Fibroblast of mammary gland (primary cell): ENCODE data around the gene MEF2C.

Source experiments
- DNase-seq: peaks from one replicate; pipeline ENCODE4 v3.0.0-alpha.2; 2010; ENCODE audit warnings: low read depth
- H3K4me3 ChIP-seq: 2 replicates; pipeline ENCODE4 v1.5.1; 2011; ENCODE audit warnings: low read depth, mild to moderate bottlenecking, low read length, moderate library complexity; ENCODE audit not compliant: control insufficient read depth
- TF ChIP-seq, protein P1 (sequence below): conservative IDR thresholded peaks from 2 replicates; pipeline ENCODE4 v1.5.1; 2011; ENCODE audit warnings: low read depth, low read length, inconsistent platforms; ENCODE audit not compliant: control insufficient read depth, insufficient read depth

The MEF2C gene

DNA sequence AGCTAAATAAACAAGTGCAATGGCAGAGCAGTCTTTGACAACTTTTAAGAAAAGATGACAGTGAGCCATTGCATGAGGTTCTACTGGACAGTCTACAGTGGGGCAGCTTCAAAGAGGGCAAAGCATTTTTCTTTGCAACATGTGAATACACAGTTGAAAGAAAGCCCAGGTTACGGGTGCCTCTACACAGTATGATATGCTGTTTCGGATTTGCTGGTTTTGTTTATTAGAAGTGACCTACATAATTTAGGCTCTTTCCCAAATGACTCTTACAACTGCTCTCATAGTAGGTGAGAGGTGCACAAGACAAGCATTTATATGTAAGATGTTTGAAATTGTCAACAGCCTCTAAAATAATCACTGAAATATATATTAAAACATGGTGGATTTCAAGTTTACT, 62.4 kb downstream of the MEF2C start:
- TF ChIP-seq, protein P1, sequence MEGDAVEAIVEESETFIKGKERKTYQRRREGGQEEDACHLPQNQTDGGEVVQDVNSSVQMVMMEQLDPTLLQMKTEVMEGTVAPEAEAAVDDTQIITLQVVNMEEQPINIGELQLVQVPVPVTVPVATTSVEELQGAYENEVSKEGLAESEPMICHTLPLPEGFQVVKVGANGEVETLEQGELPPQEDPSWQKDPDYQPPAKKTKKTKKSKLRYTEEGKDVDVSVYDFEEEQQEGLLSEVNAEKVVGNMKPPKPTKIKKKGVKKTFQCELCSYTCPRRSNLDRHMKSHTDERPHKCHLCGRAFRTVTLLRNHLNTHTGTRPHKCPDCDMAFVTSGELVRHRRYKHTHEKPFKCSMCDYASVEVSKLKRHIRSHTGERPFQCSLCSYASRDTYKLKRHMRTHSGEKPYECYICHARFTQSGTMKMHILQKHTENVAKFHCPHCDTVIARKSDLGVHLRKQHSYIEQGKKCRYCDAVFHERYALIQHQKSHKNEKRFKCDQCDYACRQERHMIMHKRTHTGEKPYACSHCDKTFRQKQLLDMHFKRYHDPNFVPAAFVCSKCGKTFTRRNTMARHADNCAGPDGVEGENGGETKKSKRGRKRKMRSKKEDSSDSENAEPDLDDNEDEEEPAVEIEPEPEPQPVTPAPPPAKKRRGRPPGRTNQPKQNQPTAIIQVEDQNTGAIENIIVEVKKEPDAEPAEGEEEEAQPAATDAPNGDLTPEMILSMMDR, result no peak
- DNase-seq, result no peak
- no peak overlapping the region for H3K4me3 ChIP-seq

DNA sequence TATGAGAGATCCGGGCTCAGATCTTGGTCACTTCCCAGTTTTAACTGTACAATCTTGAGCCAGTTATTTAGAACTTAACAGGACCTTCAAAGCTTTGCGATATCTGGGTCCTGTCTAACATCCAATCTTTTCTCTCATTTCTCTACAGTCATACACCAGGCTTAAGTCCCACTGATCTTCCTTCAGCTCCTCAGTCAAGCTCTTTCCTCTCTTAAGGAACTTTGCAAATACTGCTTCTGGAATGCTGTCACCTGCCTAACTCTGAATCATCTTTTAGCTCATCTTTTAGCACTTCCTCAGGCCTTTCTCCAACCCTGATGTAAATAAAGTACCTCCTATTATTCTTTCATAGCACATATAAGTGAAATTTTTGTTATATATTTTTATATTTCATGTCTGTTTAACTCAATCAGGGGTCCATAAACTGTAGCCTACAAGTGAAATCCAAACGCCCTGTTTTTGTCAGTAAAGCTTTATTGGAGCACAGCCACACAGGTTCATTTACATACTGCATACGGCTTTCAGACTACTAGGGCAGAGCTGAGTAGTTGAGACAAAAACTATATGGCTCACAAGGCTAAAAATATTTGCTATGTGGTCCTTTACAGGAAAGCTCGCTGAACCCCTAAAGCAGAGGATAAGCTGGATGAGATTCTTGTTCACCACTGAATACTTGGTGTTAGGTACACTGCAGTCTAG, 63.5 kb downstream of the MEF2C start:
- TF ChIP-seq, protein P1, result no peak
- no peak overlapping the region for H3K4me3 ChIP-seq
- no peak for DNase-seq

DNA sequence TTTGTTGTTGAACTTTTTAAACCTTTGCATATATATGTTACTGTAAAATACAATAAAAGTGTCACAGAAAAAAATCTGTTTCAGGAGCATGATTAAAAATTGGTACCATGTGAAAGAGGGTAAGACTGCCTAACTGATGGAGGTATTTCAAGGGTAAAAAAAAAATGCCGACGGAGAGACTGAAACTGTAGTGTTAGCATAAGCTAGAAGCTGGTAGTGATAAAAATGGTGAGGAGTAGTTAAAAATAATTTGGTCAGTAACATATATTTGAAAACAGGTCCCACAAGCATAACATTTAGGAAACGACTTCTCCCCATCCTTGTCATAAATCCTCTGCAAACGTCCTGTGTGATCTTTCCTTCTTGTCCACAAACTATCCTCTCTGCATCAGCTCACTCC, 64.7 kb downstream of the MEF2C start:
- no peak for DNase-seq
- no peak overlapping the region for H3K4me3 ChIP-seq
- TF ChIP-seq, protein P1, result no peak

DNA sequence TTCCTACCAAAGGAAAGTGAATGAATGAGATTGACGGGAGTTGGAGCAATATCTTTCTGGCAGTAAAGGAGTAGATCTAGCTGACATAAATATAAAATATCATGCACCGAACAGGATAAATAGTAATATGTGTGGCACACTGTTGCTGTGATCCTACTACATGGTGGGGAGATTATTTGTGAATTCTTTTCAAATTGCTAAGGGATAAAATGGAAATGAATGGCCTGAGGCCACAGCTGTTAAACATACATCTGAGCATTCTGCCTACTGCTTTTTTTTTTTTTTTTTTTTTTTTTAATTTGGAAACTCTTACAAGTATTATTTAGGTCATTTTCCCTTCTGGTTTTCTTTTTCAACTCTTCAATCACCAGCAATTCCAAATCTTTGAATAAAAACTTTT, 66.8 kb downstream of the MEF2C start:
- no peak for DNase-seq
- H3K4me3 ChIP-seq, result no peak overlapping the region
- TF ChIP-seq, protein P1, result no peak

DNA sequence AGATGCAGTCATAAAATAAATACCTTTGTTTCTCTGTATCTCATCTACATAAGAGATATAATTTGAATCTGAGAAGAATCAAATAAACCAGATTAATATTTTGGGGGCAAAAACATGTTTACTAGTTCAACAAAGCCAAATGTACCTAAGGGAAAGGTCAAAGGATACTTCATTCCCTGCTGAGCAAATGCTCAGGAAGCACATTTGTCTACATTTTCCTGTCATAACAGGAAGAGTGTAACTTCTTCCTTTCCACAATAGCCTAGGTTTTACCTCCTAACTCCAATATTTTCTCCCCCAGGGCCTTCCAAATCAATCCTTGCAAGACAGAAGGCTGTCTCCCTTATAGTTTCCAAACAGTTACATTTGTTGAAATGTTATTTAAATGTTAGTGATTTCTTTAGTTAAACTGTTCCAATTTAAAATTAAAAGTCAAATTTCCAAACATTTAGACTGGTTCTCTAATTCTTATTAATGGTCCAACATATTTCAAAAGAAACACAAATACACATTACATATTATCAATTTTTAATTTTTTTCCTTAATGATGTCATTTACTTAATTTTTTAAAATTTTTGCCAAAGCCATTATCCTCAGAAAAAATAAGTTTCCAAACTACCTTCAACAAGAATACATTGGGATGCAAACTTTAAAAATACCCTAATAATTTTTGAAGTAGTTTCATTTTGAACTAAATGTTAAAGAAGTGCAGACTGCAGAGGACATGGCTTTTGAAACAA, 67.8 kb downstream of the MEF2C start:
- no peak for DNase-seq
- TF ChIP-seq, protein P1, result no peak
- H3K4me3 ChIP-seq, result no peak overlapping the region

DNA sequence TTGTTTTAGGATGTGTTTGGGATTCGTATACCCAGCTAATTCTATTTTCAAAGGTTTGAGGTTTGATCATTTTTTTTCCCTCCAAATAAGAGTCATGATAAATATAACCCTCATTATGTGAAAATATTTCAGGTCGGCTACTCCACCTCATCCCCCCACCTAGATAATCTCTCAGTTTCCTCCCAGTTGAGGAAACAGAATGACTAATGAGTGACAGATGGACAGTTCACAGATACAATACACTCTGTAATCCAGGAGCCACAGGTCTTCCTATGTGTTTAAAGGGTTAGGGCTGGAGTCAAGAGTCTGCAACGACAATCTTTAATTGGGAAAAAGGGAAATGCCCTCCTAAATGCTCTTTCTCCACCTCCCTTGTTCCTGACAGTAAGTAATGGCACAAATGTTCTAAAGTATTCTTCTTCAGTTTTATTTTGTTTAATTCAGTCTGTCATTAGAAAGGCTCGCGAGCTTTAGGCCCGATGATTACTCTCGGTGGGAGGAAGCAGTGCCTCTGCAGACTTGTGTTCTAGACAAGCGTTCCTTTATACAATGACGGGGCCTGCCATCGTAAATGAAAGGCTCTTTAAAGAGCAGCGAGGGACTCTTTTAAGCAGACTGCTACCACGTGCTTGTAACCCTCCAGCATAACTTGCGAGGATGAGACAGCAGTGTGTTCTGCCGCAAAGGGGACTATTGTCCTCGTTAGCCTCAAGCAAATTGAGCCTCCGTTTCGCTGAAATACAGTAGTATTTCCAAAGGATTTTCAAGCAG, 69.0 kb downstream of the MEF2C start:
- TF ChIP-seq, protein P1, result no peak
- no peak overlapping the region for H3K4me3 ChIP-seq
- DNase-seq, result no peak
